Measurements from ENCODE around the gene BDKRB1. TPM values are rescaled to one million over a fixed set of nuclear protein-coding genes. Genes with fewer than 3 reads are reported as not detected.

BDKRB1 gene
- total RNA-seq, 1 donor from 2014 or later: 1.1 TPM

DNA sequence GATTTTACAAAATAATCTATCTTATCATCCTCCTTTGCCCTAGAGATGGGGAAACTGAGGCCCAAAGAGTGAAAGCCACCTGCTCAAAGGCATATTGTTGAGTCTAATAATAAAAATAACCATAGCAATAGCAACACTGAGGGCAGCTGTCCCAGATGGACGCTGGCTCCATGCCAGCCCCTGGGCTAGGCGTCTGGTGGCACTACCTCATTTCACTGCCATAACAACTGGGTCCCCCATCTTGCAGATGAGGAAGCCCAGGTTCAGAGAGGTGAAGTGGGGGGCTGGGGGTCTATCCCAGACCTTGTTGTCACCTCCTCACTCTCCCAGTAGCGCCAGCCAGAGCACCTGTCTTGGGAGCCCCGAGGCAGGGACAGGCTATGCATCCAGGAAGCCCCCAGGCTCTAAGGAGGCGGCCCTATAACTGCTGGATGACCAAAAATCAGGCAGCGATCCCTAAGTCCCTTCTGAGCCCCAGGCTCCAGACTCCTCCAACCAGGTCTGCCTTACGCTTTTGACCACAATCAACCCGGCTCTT lies 38.6 kb upstream of the BDKRB1 start:
- Histone ChIP-seq H3K27me3 (ENCODE audit: control insufficient read depth, insufficient read depth, low read length) (no peaks in the 10 kb centered on the region), H3K4me3 (ENCODE audit: low read depth, low read length) (no peak overlapping the region), H3K36me3 (ENCODE audit: control insufficient read depth, insufficient read depth, low read length) (no peaks in the 10 kb centered on the region)
- DNase-seq (ENCODE audit: low read depth): no peak
- TF ChIP-seq, protein P1, sequence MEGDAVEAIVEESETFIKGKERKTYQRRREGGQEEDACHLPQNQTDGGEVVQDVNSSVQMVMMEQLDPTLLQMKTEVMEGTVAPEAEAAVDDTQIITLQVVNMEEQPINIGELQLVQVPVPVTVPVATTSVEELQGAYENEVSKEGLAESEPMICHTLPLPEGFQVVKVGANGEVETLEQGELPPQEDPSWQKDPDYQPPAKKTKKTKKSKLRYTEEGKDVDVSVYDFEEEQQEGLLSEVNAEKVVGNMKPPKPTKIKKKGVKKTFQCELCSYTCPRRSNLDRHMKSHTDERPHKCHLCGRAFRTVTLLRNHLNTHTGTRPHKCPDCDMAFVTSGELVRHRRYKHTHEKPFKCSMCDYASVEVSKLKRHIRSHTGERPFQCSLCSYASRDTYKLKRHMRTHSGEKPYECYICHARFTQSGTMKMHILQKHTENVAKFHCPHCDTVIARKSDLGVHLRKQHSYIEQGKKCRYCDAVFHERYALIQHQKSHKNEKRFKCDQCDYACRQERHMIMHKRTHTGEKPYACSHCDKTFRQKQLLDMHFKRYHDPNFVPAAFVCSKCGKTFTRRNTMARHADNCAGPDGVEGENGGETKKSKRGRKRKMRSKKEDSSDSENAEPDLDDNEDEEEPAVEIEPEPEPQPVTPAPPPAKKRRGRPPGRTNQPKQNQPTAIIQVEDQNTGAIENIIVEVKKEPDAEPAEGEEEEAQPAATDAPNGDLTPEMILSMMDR (IDR thresholded peaks at IDR 0.05; ENCODE audit: insufficient read depth, low read length, severe bottlenecking): no peak
- FAIRE-seq: no peak

DNA sequence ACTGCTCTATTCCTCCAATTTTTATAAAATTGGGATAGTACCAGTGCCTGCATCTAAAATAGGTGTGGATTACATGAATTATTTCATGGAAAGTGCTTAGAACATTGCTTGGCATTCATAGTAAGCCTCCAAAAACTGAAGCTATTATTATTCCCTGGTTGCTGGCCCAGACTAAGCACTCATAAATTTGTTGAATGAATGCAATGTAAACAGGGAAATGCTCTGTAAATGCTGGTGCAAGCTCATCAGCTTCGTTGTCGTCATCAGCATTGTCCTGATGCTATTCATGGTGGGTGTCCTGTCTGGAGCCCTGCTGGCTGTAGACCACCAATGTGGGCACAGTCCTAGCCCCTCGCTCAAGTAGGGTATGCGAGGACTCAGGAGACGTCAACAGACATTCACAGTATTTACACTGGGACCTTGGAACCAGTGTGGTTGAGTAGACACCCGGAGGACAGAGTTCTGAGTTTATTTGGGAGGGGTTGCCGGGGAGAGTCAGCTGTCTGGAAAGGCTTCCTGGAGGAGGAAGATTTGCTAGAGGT lies 34.8 kb upstream of the BDKRB1 start:
- Histone ChIP-seq H3K4me3 (ENCODE audit: low read depth, low read length) (no peak overlapping the region), H3K27me3 (ENCODE audit: control insufficient read depth, insufficient read depth, low read length) (no peaks in the 10 kb centered on the region), H3K36me3 (ENCODE audit: control insufficient read depth, insufficient read depth, low read length) (no peaks in the 10 kb centered on the region)
- no peak for DNase-seq (ENCODE audit: low read depth)
- FAIRE-seq: no peak
- TF ChIP-seq, protein P1 (IDR thresholded peaks at IDR 0.05; ENCODE audit: insufficient read depth, low read length, severe bottlenecking): no peak

DNA sequence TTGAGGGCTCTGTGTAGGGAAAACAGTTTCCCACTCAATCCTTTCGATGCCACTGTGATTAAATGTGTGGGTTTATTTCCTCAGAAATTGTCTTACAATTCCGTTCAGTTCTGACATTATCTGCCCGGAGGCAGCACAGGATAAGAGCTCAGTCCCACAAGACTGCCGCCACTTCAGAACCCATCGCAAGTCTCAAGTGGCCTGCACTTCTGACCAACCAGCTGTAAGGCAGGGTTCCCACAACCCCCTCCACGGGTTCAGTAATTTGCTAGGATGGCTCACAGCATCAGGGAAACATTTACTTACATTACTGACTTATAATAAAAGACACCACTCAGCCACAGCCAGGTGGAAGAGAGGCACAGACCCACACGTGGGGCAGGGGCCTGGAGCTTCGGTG lies 34.2 kb upstream of the BDKRB1 start:
- TF ChIP-seq, protein P1 (IDR thresholded peaks at IDR 0.05; ENCODE audit: insufficient read depth, low read length, severe bottlenecking): no peak
- H3K4me3 ChIP-seq (ENCODE audit: low read depth, low read length): no peak overlapping the region
- FAIRE-seq (no peak), DNase-seq (ENCODE audit: low read depth) (no peak)
- H3K36me3 ChIP-seq (ENCODE audit: control insufficient read depth, insufficient read depth, low read length): no peaks in the 10 kb centered on the region
- H3K27me3 ChIP-seq (ENCODE audit: control insufficient read depth, insufficient read depth, low read length): no peaks in the 10 kb centered on the region

DNA sequence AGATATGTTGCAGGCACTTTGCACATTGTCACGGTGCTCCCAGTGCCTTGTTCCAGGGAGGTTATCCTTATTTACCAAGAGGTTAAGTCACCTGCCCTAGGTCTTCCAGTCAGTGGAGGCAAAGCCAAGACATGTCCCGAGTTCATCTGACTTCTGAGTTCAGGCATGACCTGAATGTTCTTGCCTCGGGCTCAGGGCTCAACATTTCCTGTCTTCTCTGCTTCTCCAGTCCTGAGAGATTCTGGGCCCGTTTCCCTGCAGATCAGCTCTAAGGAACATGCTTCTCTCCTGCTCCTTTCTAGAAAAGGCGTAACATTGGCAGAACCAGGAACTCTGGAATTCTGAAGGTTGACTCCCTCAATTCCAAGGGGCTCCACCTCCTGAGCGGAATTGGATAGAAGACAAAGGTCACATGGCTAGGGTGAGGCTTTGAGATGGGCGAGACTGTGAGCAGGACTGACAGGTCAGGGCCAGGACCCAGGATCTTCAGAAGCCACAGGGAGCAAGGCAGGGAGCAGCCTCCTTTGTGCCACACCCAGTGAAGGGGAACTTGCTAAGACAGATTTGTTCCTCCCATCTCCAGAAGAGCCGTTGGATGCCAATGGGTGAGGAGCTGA lies 31.4 kb upstream of the BDKRB1 start:
- peak; percentile 77 for DNase-seq (ENCODE audit: low read depth)
- H3K27me3 ChIP-seq (ENCODE audit: control insufficient read depth, insufficient read depth, low read length): no peaks in the 10 kb centered on the region
- no peak overlapping the region for H3K4me3 ChIP-seq (ENCODE audit: low read depth, low read length)
- H3K36me3 ChIP-seq (ENCODE audit: control insufficient read depth, insufficient read depth, low read length): no peaks in the 10 kb centered on the region
- TF ChIP-seq, protein P1 (IDR thresholded peaks at IDR 0.05; ENCODE audit: insufficient read depth, low read length, severe bottlenecking): no peak
- no peak for FAIRE-seq

DNA sequence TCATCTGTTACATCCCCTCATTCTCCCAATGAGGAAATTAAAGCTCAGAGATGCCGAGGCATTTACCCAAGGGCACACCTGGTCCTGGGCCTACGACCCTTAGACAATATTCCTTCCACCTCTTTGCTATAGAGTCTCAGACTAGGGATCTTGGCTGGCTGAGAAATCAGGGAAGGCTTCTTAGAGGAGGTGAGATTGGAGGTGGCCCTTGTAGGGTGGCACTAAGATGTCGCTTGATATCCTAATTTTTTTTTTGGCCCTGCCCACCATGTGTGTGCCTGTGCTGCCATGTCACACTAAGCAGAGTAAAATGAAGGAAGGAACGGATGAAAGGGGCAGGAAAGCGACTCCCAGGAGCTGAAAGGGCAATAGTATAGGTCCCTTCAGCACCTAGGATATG lies 30.8 kb upstream of the BDKRB1 start:
- DNase-seq (ENCODE audit: low read depth): no peak
- H3K27me3 ChIP-seq (ENCODE audit: control insufficient read depth, insufficient read depth, low read length): no peaks in the 10 kb centered on the region
- H3K36me3 ChIP-seq (ENCODE audit: control insufficient read depth, insufficient read depth, low read length): no peaks in the 10 kb centered on the region
- no peak overlapping the region for H3K4me3 ChIP-seq (ENCODE audit: low read depth, low read length)
- no peak for FAIRE-seq
- TF ChIP-seq, protein P1 (IDR thresholded peaks at IDR 0.05; ENCODE audit: insufficient read depth, low read length, severe bottlenecking): no peak
